DMS53 treated with DMSO at 0.1 percent for 48 hours (cell line): Measurements from ENCODE around the gene TDRD6.
"Not testable (repeated sequence)": the region's sequence is repeated elsewhere in the genome, so short reads cannot be mapped to it uniquely, and the experiment has no call there.

Source experiments
- DNase-seq: peaks from one replicate; lab custom pipeline; 2025; ENCODE audit not compliant: unreplicated experiment; lab: John Stamatoyannopoulos, UW

The TDRD6 gene

GRCh38 chr6:46741482-46741881, 53.8 kb downstream of the TDRD6 start:
- peak; percentile 64 for DNase-seq

- DNase-seq = no peak
These were observed 54.2 kb downstream of the TDRD6 start for GRCh38 chr6:46741910-46742309.

DNA sequence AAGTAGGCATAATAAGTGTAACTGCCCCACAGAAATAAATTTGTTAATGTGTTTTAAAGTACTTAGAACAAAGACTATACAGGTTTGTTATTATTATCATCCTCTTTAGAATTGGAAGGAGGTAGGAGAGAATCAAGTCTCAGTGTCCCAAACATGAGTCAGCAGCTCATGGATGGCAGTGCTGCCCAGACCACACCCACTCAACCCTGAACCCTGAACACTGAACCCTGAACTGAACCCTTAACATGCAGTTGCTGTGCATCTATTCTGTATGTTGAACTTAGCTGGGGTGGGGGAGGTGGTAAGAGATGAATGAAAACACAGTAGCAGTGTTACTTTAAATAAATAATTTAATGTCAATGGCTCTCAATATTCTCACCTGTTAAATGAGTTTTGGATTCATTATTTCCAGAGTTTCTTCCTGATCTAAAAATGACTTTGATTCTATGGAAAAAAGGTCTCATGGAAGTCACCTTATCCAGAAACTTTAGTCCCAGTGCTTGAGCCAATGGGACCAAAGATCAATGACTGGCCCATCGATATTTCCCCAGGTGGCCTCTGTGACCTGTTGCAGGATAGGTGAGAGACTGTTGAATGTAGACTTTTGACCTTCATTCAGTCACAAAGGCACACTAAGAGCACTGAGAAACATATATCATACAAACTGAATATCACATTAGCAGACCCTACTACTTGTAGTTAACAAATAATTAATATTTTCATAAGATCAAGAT, 55.9 kb downstream of the TDRD6 start:
- DNase-seq = no peak

- DNase-seq = not testable (repeated sequence)
These were observed 56.6 kb downstream of the TDRD6 start for GRCh38 chr6:46744159-46744725.

DNA sequence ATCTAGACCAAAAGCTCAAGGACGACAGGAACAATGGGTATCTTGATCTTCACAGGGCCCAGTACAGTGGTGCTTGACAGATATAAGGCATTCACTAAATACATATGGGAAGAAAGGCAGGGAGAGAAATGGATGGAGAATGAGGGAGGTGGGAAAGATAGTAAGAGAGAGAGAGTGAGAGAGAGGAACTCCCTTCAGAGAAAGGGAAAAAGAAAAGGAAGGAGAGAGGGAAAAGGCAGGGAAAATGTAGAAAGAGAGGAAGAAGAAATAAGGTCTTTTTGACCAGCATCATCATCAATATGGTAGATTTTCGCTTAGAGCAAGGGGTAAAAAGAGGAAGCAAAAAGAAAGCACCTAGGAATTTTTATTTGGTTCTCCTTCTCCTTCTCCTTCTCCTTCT, 58.3 kb downstream of the TDRD6 start:
- DNase-seq = no peak

GRCh38 chr6:46746696-46747095, 59.0 kb downstream of the TDRD6 start, which contains the start of gene ANKRD66:
TSS of gene ANKRD66 (plus strand) at chr6:46746933. CDS start at chr6:46751949, 5,016 bp downstream.
- no peak for DNase-seq

DNA sequence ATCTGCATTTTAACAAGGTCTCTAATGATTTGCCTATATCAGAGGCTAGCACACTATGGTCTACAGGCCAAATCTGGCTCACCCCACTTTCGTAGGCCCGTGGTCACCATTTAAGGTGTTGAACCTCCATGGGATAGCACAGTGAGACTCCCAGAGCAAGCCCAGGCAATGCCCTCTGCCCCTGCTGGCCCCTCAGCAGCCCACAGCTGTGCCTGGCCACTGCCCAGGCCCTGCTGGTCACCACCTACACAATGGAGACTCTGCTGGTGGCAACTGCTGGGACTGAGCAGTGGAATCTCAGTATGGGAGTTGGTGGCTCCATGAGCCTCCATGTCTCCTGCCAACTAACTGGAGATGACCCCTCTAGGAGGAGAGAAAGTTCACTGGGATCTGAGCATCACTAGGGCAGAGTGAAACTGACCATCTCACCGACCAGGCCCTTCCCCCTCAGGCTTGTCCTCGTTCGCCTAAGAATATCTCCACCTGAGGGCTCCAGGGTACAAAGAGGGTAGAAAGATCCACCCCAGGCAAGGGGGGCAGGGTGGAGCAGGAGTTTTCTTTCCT, 61.3 kb downstream of the TDRD6 start:
- DNase-seq = no peak

DNA sequence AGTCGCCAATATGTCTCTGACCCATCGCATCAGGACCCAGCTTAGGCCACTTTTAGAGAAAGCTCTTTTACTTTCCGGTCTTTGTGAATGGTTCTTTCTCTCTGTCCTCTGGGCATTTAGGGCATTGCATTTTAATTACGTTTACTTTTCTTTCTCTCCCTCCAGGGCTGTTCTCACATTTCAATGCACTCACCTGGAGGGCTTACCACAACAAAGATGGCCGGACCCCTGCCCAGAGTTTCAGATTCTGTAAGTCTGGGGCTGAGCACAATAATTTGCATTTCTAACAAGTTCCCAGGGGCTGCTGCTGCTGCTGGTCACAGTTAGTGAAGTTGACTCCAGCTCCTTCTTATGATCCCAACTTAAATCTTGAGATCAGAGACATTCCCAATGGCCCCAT, 62.0 kb downstream of the TDRD6 start:
- no peak for DNase-seq

GRCh38 chr6:46751658-46752057, 64.0 kb downstream of the TDRD6 start:
- DNase-seq = no peak
